SU-DHL-6 (cell line): Measurements from ENCODE around the gene NADK.

Experiments used
- CTCF ChIP-seq: fragments of 200-600 bp; sonication (generic); IDR thresholded peaks from one replicate; pipeline ENCODE4 v1.5.1; 2017; ENCODE audit warnings: antibody characterized with exemption, mild to moderate bottlenecking, low read length, moderate library complexity; ENCODE audit not compliant: insufficient read depth, poor library complexity, severe bottlenecking
- EZH2phosphoT487 ChIP-seq: fragments of 200-600 bp; sonication (generic), shearing (Covaris generic); conservative IDR thresholded peaks from 2 replicates; pipeline ENCODE4 v1.6.1; 2018; ENCODE audit warnings: mild to moderate bottlenecking, antibody characterized with exemption, low read length, moderate library complexity, mixed read lengths

GRCh38 chr1:1768249-1768992, 9.8 kb downstream of the NADK start:
- no peak for TF ChIP-seq CTCF
- TF ChIP-seq EZH2phosphoT487, result no peak
